Stimulated activated CD8-positive, alpha-beta memory T cell treated with anti-CD3 and anti-CD28 coated beads, Interleukin-4, amount 100 ng/mL, for 4 hours (primary cell): Measurements from ENCODE around the gene HTRA1.

Source experiments
- DNase-seq, 2 donors: peaks; one replicate each; pipeline ENCODE4 v3.0.0-alpha.2; 2020; ENCODE audit warnings: low read depth in 2 of 2, low spot score in 1 of 2

Gene HTRA1

DNA sequence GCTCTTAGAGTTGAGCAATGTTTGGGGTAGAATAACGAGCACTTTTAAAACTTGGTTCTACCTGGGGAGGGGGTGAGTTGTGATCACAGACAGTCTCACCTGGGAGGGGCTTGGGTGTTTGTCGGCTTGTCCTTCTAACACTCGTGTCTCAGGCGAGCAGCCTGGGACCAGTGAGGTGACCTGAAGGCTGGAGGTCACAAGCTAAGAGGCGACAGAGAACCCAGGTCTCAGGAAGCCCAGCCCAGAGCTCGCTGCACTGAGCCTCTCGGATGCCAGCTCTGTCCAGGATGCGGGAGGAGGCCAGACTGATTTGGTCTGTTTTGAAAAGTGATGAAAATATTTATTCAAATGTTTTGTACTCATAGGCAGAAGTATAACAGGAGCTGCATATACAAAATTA lies 11.8 kb downstream of the HTRA1 start:
- DNase-seq = no peak

DNA sequence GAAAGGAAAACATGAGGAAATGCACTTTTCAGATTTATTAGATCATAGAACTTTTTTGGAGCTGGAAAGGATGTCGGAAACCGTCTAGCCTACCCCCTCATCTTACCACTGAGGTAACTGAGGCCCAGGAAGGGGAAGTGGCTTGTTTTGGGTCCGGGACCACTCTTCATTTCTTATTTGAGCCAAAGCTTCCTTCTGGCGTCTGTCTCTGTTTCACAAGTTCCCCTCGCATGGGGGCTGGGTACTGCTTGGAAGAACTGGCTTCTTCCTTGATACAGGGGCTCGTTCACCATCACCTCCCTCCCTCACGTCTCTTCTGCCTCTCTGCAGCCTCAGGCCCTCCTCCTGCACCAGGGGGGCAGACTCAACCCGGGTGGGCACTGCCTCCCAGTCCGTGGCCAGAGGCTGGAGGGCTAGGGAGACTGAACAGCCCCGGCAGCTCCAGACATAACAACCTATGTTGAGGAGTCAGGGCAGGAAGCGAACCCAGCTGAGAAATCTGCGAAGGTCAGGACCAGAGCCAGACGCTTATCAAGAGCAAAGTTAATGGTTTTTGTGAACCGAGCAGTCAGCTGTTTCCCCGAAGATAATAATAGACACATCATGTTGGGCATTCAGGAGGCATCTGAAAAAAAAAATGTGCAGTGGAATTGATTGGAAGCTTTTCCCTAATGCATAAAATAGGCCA lies 12.9 kb downstream of the HTRA1 start:
- DNase-seq = no peak

DNA sequence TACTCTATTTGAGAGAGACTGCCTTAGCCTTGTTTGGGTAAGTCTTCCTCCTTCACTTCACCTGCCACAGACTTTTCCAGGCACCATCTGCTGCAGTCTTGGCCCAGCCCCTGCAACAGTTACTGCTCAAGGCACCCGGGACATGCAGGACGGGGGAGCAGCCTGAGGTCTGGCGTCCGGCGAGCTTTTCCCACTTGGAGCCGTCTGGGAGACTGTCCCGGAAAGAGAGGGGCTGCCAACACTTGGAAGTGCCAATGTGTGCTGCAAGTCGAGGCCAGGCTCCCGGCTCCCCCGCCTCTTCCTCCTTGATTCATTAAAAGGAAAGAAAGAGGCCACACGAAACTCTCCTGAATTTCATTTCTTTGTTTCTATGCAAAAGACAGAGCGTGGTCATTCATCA lies 13.7 kb downstream of the HTRA1 start:
- no peak for DNase-seq

DNA sequence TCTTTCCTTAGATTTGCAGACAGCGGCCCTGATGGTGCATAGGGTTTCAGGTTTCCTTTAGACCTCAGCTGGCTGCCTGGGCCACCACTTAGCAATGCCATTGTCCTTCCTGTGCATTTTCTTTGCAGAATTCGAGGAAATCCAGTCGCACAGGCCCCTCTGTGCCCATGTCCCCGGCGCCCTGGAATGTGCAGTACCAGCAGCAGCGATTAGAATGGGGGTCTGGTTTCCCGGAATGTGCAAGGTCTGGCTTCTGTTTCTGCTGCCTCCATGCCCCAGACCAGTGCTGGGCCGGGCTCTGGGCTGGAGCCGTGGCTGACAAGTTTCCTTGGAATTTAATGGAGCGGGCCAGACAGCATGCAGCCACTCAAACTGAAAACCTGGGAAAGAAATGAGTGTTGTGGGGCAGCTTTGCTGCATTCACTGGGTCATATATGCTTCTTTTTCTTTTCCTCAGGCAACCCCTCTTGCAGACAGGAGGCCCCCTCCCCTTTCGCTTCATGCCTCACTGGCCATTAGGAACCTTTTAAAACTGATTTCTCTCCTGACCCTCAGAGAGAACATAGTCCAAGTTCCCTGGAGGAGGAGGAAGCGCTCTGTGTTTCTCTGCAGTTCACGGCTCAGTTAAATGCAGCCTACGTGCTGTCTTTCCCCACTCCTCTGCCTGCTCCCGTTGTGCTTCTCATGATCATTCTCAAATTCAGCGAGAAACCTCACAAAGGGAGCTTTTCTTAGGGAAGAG lies 14.4 kb downstream of the HTRA1 start:
- DNase-seq = no peak

DNA sequence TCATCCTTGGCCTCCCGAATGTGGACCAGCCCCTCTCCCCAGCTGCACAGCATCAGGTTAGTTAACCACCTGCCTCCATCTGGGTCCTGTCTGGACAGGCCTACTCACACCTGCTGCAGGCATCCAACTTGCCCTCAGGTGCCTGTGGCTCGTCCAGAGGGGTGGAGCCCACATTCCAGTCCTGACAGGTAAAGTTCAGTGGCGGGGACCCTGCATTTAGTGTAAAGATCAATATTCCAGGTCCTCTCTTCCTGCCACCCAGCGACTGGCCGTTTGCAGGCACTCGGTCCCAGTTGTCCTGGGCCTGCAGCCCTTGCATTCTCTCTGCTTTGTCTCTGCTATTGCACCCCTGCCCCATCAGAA lies 15.0 kb downstream of the HTRA1 start:
- DNase-seq = no peak

DNA sequence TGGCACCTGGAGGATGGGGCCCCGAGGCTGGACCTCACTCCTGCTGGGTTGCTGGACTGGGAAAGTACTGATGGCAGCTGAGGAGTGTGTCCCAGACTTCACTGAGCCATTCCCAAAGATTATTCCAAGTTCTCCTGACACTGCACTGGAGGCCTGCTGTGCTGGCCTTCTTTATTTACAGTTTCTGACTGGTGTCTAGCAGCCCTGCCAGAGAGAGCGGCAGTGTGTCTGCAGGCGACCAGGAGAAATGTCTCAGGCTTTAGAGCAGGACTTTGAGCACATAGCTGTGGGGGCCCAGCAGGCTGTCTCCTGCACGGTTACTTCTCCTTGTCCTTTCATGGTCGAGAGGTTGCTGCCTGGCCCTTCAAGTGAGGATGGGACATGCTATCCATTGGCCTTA lies 16.1 kb downstream of the HTRA1 start:
- no peak for DNase-seq

DNA sequence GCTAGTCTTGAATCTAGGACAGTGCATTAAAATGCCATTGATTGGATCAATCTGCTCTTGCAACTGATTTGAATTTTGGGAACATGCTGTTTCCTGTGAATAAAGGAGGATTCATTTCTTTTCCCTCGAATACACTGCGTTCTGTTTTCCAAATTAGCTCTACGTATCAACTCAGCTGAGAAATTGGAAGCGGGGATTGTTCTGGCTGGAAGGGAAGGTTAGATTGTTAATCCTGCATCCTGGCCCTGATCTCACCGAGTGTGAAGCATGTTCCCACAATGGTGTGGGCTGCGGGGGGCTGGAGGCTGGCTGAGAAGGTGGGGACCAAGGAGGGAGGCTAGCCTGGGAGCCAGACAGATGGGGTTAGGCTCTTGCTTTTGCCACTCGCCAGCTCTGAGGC lies 17.6 kb downstream of the HTRA1 start:
- no peak for DNase-seq

DNA sequence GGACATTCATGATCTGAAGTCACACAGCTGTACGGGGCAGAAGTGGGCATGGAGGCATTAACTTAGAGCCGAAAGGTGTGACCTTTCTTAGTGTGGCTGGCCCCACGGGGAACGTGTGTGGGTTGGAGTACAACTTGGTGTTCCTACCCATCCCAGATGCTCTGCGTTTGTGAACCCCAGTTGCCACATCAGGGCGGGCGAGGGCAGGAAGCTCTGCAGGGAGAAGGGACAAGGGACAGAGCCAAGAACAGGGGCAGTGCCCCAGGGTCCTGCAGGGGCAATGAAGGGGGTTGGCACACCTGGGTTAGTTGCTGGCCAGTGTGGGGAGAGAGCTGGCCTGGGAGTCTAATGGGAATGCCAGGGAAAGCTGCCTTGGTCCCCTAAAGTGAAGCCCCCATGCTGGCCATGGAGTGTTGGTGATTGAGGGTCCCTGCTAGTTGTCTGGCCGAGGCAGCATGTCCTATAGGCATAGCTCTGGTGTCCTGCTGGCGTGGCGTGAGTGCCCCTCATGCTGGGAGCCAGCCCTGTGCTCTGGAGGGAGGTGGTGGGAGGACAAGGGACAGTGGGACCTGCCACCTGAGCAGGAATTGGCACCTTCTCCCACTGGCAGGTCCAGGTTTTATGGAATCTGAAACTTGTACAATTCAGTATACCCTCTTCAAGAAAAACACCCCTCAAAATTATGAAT lies 18.9 kb downstream of the HTRA1 start:
- DNase-seq = no peak

DNA sequence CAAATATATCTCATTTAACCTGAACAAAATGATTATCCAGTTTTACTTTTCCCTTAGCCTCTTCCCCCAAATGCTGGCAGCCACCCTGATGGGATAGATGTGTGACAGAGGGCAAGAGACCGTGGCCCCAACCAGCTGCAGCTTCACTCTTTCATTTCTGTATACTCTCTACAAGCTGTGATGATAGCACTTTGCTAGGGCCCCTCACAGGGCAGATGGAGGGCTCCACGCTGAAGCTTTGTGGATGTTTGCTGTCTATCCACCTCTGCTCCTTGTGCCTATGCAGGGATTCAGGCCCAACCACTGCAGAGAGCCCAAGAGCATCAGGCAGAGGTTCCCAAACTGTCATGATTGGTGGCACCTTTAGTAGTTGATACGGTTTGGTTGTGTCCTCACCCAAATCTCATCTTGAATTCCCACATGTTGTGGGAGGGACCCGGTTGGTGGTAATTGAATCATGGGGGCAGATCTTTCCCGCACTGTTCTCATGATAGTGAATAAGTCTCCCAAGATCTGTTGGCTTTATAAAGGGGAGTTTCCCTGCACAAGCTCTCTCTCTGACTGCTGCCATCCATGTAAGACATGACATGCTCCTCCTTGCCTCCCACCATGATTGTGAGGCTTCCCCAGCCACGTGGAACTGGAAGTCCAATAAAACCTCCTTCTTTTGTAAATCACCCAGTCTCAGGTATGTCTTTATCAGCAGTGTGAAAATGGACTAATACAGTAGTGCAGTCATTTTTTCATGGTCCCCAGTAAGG lies 20.1 kb downstream of the HTRA1 start:
- no peak for DNase-seq

DNA sequence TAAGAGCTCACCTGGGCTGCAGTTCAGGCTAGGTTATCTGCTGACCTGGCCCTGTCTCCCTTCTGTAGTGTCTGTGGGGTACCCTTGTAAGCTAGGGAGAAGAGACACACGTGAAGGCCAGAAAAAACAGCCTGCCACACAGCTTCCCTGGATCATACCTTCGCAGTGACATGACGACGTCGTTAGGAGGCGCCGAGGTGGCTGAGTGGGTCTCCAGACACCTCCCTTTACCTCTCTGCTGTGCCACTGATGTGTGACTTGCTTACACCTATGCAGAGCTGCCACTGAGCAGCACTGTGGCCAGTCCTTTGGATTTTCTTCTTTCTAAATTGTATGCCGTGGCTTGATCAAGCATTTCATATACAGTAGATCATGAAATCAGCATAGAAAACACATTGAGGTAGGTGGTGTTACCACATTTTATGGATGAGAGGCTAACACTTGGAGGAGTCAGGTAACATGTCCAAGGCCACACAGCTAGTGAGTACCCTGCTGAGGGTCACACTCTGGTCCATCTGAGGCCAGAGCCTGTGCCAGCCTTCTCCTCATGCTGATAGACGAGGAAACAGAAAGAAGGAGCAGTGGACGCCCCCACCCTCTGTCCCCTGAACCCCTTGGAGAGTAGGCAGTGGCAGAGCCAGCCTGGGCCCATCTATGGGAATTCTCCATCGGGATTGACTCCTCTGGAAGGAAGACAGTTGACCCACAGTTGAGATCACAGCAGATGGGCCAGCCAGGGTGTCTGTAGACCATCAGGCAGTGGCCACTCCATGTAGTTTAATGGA lies 23.1 kb downstream of the HTRA1 start:
- no peak for DNase-seq

DNA sequence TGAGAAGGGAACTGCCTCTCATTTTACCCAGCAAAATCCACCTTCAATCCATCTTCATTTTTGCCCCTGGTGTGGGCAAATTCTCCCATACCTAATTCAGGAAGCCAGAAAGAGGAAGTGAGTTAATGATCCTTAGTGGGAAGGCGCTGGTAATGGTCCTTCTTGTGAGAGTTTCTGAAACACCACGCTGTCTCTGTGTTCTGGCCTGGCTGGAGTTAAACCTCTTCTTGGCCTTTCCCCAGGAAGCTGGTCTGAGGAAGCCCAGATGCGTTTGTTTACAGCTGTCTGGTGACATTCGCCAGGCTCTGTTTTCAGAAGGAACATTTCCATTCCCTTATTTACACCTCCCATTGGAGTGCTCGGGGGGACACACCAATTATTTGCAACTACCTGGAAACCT lies 24.3 kb downstream of the HTRA1 start:
- DNase-seq = no peak

DNA sequence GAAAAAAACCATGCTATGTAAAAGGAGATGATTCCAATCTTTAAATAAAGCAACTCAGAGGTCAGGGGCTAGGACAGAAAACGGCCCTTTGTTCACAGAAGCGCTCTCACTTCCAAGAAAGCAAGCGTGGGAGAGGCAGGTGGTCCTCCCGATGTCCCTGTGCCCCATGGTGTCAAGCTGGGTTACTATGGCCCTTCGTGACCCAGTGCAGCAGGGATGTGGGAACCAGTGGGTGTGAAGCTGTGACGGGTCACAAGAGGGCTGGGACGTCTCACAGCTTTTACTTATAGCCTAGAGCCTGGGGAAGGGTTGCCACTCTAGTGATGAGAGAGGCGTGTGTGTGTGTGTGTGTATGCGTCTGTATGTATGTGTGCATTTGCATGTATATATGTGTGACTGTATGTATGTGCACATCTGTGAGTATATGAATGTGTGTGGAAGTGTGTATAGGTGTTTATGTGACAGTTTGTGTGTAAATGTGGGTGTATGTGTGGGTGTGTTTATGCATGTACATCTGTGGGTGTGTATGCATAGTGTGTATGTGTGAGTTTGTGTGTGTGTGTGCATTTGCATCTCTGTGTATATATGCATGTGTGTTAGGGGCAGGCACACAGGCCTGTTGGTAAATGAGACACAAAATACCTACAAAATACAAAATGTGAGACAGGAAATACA lies 25.2 kb downstream of the HTRA1 start:
- no peak for DNase-seq

DNA sequence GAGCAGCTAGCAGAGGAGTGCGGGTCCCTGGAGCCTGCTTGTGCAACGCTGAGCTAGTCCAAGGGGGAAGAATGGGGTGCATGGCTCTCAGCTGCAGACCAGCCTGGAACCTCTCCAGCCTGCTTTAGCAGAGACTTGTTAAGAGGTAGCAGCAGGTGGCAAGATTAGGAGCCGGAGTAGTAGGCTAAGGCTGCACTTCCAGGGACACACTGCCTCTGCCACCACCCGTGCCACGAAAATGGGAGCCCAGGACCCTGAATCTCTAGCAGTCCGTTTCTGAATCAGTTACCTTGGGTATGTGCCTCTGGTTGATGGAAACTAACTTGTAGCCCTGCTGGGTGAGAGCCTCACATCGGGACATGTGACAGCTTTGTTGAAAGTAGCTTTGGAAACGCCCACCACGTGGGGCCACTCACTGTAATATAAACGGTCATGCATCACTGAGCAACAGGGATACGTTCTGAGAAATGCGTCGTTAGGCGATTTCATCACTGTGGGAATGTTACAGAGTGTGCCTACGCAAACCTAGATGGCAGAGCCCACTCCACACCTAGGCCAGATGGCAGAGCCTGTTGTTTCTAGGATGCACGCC lies 25.9 kb downstream of the HTRA1 start:
- DNase-seq = no peak

DNA sequence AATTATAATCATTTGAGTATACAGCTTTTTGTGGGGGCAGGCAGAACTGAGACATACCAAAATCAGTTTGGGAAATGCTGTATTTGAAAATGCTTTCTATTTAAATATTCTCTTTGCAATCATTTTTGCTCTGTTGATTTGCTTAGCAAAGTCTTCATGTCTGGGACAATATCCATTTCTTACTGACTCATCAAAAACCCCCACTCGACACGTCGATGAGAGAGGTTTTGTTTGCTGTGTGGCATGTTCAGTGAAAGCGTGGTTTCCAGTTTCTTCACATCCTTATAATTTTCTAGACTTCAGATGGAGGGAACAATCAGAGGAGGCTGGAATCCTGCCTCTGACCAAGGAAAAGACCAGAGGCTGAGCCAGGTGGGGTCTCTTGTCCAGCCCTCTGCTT lies 28.9 kb downstream of the HTRA1 start:
- no peak for DNase-seq

DNA sequence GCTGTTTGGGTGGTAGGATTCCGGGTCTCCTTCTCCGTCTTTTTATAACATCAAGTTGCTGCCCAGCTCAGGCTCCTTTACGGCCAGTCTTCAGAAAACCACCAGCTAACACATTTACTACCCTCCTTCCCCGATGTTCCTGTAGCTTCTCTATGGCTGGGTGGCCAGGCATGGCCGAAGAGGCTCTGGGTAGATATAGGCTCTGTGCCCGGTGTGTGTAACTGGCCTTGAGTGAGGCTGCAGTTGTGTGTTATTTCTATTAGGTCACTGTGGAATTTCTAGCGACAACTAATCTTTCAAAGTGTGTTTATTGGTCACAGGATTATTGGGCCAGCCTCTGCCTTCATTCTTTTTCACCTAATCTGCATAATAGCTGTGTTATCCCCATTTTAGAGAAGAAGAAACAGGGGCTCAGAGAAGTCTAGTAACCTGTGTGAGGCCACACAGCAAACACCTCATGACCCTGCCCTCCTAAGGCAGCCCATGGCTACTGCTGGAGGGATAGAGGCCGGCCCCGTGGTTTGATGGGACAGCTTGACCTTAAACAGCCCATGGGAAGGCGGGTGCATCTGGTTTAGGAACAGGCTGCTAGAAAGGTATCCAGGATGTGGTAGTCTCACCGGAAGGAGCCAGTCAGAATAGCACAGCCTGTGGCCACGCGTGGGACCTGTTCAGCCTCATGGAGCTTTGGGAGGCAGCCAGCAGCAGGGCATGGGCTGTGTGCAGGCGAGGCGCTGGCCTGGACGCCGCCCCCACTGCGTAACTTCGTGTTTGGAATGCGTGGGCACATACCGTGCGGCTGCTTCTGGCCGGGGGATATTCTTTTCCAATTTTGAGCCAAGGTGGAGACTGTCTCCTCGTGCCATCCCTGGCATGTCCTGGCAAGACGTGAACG lies 29.7 kb downstream of the HTRA1 start:
- no peak for DNase-seq

DNA sequence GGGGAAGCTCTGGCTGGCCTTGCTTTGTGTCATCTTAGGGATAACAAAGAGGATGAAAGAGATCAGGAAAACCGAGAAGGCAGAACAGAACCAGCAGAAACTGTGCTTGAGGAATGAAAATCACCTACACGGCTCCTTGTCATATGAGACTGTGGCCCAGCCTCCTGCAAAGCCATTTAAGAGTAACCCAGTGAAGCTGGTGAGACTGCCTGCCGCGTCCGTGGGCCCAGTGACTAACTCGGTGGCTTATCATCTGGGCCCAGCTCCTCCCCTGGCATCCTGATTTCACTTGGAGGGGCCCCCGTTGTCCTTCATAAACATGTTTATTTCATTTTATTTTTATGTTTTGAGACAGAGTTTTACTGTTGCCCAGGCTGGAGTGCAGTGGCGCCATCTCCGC lies 30.7 kb downstream of the HTRA1 start:
- DNase-seq = no peak

DNA sequence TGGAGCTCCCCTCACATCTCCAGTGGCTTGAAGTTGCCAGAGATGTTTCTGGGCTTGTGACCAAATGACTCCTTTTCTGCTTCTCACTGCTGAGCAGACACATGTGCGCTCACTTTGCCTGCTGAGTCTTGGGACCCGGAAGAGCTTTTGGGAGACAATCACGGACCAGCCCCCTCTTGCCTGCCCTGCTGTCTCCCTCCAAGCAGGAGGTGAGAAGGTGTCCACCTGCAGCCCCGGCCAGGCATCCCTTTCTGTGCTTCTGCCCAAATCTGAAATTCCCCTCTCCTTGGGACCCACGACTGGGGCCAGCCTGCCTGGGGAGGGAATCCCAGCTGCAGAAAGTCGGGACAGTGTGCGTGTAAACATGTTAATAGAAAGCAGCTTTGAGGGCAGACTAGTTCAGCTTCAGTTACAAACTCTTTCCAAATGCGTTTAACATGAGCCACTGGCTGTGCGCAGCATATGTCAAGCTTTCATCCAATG lies 31.7 kb downstream of the HTRA1 start:
- DNase-seq = no peak

DNA sequence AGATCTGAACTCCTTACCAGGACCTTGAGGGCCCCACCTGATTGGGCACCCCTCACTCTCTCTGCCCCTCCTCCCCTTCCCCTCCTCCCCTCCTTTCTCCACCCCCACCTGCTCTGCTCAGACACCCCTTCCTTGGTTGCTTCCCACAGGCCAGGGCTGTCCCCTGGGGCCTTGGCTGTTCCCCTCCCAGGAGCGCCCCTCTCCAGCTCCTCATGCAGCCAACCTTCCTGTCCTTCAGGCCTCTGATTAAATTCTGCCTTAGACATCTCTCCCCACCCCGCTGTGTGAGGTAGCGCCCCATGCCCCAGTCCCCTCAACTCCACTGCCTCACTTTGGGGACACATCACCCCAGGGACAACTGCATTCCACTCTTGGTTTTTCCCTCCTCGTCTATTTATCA lies 32.4 kb downstream of the HTRA1 start:
- no peak for DNase-seq
